SU-DHL-6 (cell line): ENCODE measurements around the gene ARHGAP6.

Experiments used
- CTCF ChIP-seq: fragments of 200-600 bp; sonication (generic); IDR thresholded peaks from one replicate; pipeline ENCODE4 v1.5.1; 2017; ENCODE audit warnings: antibody characterized with exemption, mild to moderate bottlenecking, low read length, moderate library complexity; ENCODE audit not compliant: insufficient read depth, poor library complexity, severe bottlenecking
- EZH2phosphoT487 ChIP-seq: fragments of 200-600 bp; sonication (generic), shearing (Covaris generic); conservative IDR thresholded peaks from 2 replicates; pipeline ENCODE4 v1.6.1; 2018; ENCODE audit warnings: mild to moderate bottlenecking, antibody characterized with exemption, low read length, moderate library complexity, mixed read lengths

- TF ChIP-seq CTCF (no peak), EZH2phosphoT487 (no peak)
These were observed 354.0 kb downstream of the ARHGAP6 start for GRCh38 chrX:11311706-11312105.
